HepG2 (cell line): ENCODE data around the gene TMEM19. TPM values are rescaled to one million over a fixed set of nuclear protein-coding genes. Genes with fewer than 3 reads are reported as not detected.

ENCODE experiments used
- DDIT3 ChIP-seq: sonication (generic); formaldehyde crosslinking; IDR thresholded peaks from 2 replicates; pipeline ENCODE4 v1.4.0; 2020; ENCODE audit warnings: mild to moderate bottlenecking, missing genetic modification reagents
- ELF4 ChIP-seq: sonication (generic); formaldehyde crosslinking; IDR thresholded peaks from 2 replicates; pipeline ENCODE4 v1.5.0; 2020; ENCODE audit warnings: missing genetic modification reagents, mild to moderate bottlenecking, moderate library complexity, borderline replicate concordance
- EP300 ChIP-seq, 3 experiments: sonication (generic) in 1 of 3; formaldehyde crosslinking in 1 of 3; IDR thresholded peaks; 2 replicates each; pipeline versions ENCODE4 v1.5.1 to v1.6.1; 2011 to 2020; ENCODE audit warnings: low read depth in 2 of 3, low read length in 2 of 3, borderline replicate concordance in 1 of 3, improper control_type of control experiment in 1 of 3, mild to moderate bottlenecking in 1 of 3, missing genetic modification reagents in 1 of 3, moderate library complexity in 1 of 3
- HOXD1 ChIP-seq: sonication (generic); formaldehyde crosslinking; IDR thresholded peaks from 2 replicates; pipeline ENCODE4 v1.5.0; 2020; ENCODE audit warnings: missing genetic modification reagents
- IRF1 ChIP-seq: sonication (generic); formaldehyde crosslinking; IDR thresholded peaks from 2 replicates; pipeline ENCODE4 v1.4.0; 2020; ENCODE audit warnings: low read depth, mild to moderate bottlenecking, missing genetic modification reagents
- MIER3 ChIP-seq: IDR thresholded peaks from 2 replicates; pipeline ENCODE4 v1.6.1; 2016; ENCODE audit warnings: missing compliant biosample characterization, borderline replicate concordance
- NONO ChIP-seq, 2 experiments: fragments of 450-650 bp in 1 of 2; sonication (generic) in 1 of 2; formaldehyde crosslinking in 1 of 2; IDR thresholded peaks in 1 of 2; conservative IDR thresholded peaks in 1 of 2; 2 replicates each; pipeline versions ENCODE4 v1.6.1 to v1.8.0; 2017 to 2022; ENCODE audit warnings: mild to moderate bottlenecking in 1 of 2, missing genetic modification reagents in 1 of 2, moderate library complexity in 1 of 2
- NR0B2 ChIP-seq: sonication (generic); formaldehyde crosslinking; IDR thresholded peaks from 2 replicates; pipeline ENCODE4 v1.4.0; 2020; ENCODE audit warnings: mild to moderate bottlenecking, missing genetic modification reagents
- PCBP1 ChIP-seq: fragments of 200-400 bp; formaldehyde crosslinking; IDR thresholded peaks from 2 replicates; pipeline ENCODE4 v1.6.1; 2017; ENCODE audit warnings: mild to moderate bottlenecking, low read depth, low read length, borderline replicate concordance
- PHF8 ChIP-seq: sonication (generic); formaldehyde crosslinking; IDR thresholded peaks from 2 replicates; pipeline ENCODE4 v1.5.0; 2020; ENCODE audit warnings: missing genetic modification reagents
- POGZ ChIP-seq: sonication (generic); formaldehyde crosslinking; IDR thresholded peaks from 2 replicates; pipeline ENCODE4 v1.4.0; 2020; ENCODE audit warnings: mild to moderate bottlenecking, missing genetic modification reagents
- POLR2G ChIP-seq: fragments of 200-400 bp; formaldehyde crosslinking; IDR thresholded peaks from 2 replicates; pipeline ENCODE4 v1.6.1; 2018; ENCODE audit warnings: mild to moderate bottlenecking, low read depth, low read length, moderate library complexity
- RFXANK ChIP-seq: IDR thresholded peaks from 2 replicates; pipeline ENCODE4 v1.6.1; 2016
- TFDP1 ChIP-seq: IDR thresholded peaks from 2 replicates; pipeline ENCODE4 v1.6.1; 2016; ENCODE audit warnings: missing compliant biosample characterization, missing genetic modification reagents, borderline replicate concordance
- TP53 ChIP-seq: sonication (generic); formaldehyde crosslinking; conservative IDR thresholded peaks from 2 replicates; pipeline ENCODE4 v1.4.0; 2020; ENCODE audit warnings: missing genetic modification reagents
- YEATS2 ChIP-seq: sonication (generic); formaldehyde crosslinking; IDR thresholded peaks from 2 replicates; pipeline ENCODE4 v1.4.0; 2020; ENCODE audit warnings: missing genetic modification reagents, borderline replicate concordance
- ZFYVE20 ChIP-seq: sonication (generic); formaldehyde crosslinking; IDR thresholded peaks from 2 replicates; pipeline ENCODE4 v1.8.0; 2023; ENCODE audit warnings: low read depth, mild to moderate bottlenecking, moderate library complexity, missing genetic modification reagents, borderline replicate concordance
- ZNF264 ChIP-seq: sonication (generic); formaldehyde crosslinking; IDR thresholded peaks from 2 replicates; pipeline ENCODE4 v1.4.0; 2020; ENCODE audit warnings: missing genetic modification reagents
- ZNF30 ChIP-seq: sonication (generic); formaldehyde crosslinking; IDR thresholded peaks from 2 replicates; pipeline ENCODE4 v1.5.0; 2020; ENCODE audit warnings: mild to moderate bottlenecking, missing genetic modification reagents
- ZNF558 ChIP-seq: sonication (generic); formaldehyde crosslinking; IDR thresholded peaks from 2 replicates; pipeline ENCODE4 v1.9.0; 2022; ENCODE audit warnings: mild to moderate bottlenecking, missing genetic modification reagents, borderline replicate concordance
- ZNF782 ChIP-seq: sonication (generic); formaldehyde crosslinking; IDR thresholded peaks from 2 replicates; pipeline ENCODE4 v1.4.0; 2020; ENCODE audit warnings: missing genetic modification reagents, mild to moderate bottlenecking, borderline replicate concordance
- ZNF841 ChIP-seq: sonication (generic); formaldehyde crosslinking; IDR thresholded peaks from 2 replicates; pipeline ENCODE4 v1.8.1; 2023; ENCODE audit warnings: missing genetic modification reagents, borderline replicate concordance
- ZSCAN30 ChIP-seq: sonication (generic); formaldehyde crosslinking; IDR thresholded peaks from 2 replicates; pipeline ENCODE4 v1.5.0; 2020; ENCODE audit warnings: mild to moderate bottlenecking, missing genetic modification reagents
- ZUFSP ChIP-seq: sonication (generic); formaldehyde crosslinking; IDR thresholded peaks from 2 replicates; pipeline ENCODE4 v1.9.0; 2021; ENCODE audit warnings: missing genetic modification reagents, mild to moderate bottlenecking, borderline replicate concordance
- polyA plus RNA-seq, 8 experiments: library from polyadenylated mRNA; depleted of rRNA in 3 of 8; stranded (reverse) in 7 of 8; unstranded in 1 of 8; fragments of >200 nt; fragmentation: Illumina TruSeq in 4 of 8; extraction: Trizol in 4 of 8; gene quantifications; 2 replicates each; pipeline versions ENCODE4 v1.2.1 to v1.2.3, GENCODE V29; 2011 to 2016; ENCODE audit warnings: low read depth in 4 of 8, missing spikeins in 1 of 8, mixed read lengths in 1 of 8; ENCODE audit not compliant: insufficient read depth in 1 of 8
- total RNA-seq, 5 experiments: library from RNA; depleted of rRNA; stranded (reverse); fragments of >200 nt; fragmentation: Illumina TruSeq; extraction: Trizol; gene quantifications; 2 replicates each; pipeline ENCODE4 v1.2.3, GENCODE V29; 2016; ENCODE audit warnings: low read depth in 1 of 5

The TMEM19 gene
- total and polyA plus RNA-seq, 2 of the 13 experiments (the other 11 are each of a cell fraction or from before 2014, with no cell fraction given) = 16.9 to 22.5 TPM

GRCh38 chr12:71663561-71664410, 22.1 kb upstream of the TMEM19 start, which contains the start of the genes THAP2 and ZFC3H1 (continued):
- TF ChIP-seq ZUFSP (CRISPR knock-in tag) (no peak), IRF1 (CRISPR knock-in tag) (no peak), ZNF264 (CRISPR knock-in tag) (no peak; the same call in 1 of the 2 replicates), ZNF30 (CRISPR knock-in tag) (no peak), ZNF841 (CRISPR knock-in tag) (no peak), DDIT3 (CRISPR knock-in tag) (no peak), EP300 (IDR thresholded peaks at IDR 0.05; ENCODE audit: low read depth in 2 of 2, low read length in 2 of 2) (no peak), EP300 (CRISPR knock-in tag; IDR thresholded peaks at IDR 0.05; ENCODE audit: borderline replicate concordance) (no peak), PCBP1 (no peak), TP53 (0 out of 2 replicates have a peak, but pooled peaks have one; percentile 12), PHF8 (peak; percentile 74), POLR2G (peak; percentile 92), POGZ (CRISPR knock-in tag) (peak; percentile 82), ZNF558 (CRISPR knock-in tag) (no peak), ZSCAN30 (CRISPR knock-in tag) (no peak; the same call in 1 of the 2 replicates), TFDP1 (CRISPR knock-in tag) (no peak; the same call in 1 of the 2 replicates), RFXANK (CRISPR knock-in tag) (no peak), HOXD1 (CRISPR knock-in tag) (no peak; the same call in 1 of the 2 replicates), ELF4 (CRISPR knock-in tag) (peak; percentile 62; the same call in 1 of the 2 replicates), NONO (IDR thresholded peaks at IDR 0.05) (no peak), NONO (CRISPR knock-in tag; conservative IDR thresholded peaks at IDR 0.05) (peak; percentile 81), MIER3 (peak; percentile 85), ZNF782 (no peak), ZFYVE20 (no peak), NR0B2 (no peak), YEATS2 (peak; percentile 93)
